ENCODE data around the gene CAMK4. TPM values are rescaled to one million over a fixed set of nuclear protein-coding genes. Genes with fewer than 3 reads are reported as not detected.

CAMK4 gene
- total RNA-seq, 4 donors from 2014 or later = 3.5 to 38.8 (median 6.2) TPM

DNA sequence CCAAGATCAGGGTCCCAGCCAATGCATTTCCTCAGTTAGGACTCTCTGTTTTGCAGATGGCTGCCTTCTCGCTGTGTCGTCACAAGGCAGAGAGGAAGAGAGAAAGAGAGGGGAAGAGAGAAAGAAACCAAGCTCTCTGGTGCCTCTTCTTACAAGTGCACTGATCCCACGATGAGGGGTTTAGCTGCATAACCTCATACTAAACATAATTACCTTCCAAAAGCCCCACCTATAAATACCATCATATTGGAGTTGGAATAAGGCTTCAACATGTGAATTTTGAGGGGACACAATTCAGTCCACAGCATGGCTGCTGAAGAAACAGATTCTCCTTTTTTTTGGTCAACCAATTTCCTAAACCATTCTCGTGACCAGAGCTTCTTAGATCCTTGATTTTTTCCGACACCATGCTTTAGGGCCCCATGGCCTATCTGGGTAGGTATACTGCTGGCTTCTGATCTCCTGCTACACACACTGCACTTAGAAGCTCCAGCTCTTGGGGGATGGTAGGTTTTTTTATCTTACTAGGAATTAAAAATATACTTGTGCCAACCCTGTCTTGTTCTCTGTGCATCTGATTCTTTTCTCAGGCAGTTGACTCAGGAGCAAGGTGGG, 5.1 kb downstream of the CAMK4 start:
- TF ChIP-seq, protein P1, sequence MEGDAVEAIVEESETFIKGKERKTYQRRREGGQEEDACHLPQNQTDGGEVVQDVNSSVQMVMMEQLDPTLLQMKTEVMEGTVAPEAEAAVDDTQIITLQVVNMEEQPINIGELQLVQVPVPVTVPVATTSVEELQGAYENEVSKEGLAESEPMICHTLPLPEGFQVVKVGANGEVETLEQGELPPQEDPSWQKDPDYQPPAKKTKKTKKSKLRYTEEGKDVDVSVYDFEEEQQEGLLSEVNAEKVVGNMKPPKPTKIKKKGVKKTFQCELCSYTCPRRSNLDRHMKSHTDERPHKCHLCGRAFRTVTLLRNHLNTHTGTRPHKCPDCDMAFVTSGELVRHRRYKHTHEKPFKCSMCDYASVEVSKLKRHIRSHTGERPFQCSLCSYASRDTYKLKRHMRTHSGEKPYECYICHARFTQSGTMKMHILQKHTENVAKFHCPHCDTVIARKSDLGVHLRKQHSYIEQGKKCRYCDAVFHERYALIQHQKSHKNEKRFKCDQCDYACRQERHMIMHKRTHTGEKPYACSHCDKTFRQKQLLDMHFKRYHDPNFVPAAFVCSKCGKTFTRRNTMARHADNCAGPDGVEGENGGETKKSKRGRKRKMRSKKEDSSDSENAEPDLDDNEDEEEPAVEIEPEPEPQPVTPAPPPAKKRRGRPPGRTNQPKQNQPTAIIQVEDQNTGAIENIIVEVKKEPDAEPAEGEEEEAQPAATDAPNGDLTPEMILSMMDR (IDR thresholded peaks at IDR 0.05) = no peak
- no peak for TF ChIP-seq POLR2A (IDR thresholded peaks at IDR 0.05)
- H3K27ac ChIP-seq = peak overlapping the region; percentile 48 to 70 (median 67)

GRCh38 chr5:111229871-111230810, 6.0 kb downstream of the CAMK4 start:
- Histone ChIP-seq H3K4me3 (no peak overlapping the region), H3K27me3 (no peaks in the 10 kb centered on the region), H3K27ac (peak overlapping the region; percentile 48 to 70 (median 67)), H3K36me3 (no peaks in the 10 kb centered on the region), H3K9me3 (no peaks in the 10 kb centered on the region), H3K4me1 (peaks cover 0 to 10% (median 0%) of the 10 kb centered on the region in 4 donors)
- no peak for TF ChIP-seq POLR2A (IDR thresholded peaks at IDR 0.05)
- TF ChIP-seq, protein P1 (IDR thresholded peaks at IDR 0.05) = no peak
- DNase-seq = no peak

More for the DNA sequence above, 5.1 kb downstream of the CAMK4 start:
- no peaks in the 10 kb centered on the region for H3K36me3 ChIP-seq
- peak in 2 of 3 donors; percentile 27 to 53 for DNase-seq
- peaks cover 0 to 10% (median 3%) of the 10 kb centered on the region in 4 donors for H3K4me1 ChIP-seq
- peak overlapping the region in 1 of 4 donors; percentile 2 for H3K4me3 ChIP-seq
- no peaks in the 10 kb centered on the region for H3K27me3 ChIP-seq
- H3K9me3 ChIP-seq = no peaks in the 10 kb centered on the region

DNA sequence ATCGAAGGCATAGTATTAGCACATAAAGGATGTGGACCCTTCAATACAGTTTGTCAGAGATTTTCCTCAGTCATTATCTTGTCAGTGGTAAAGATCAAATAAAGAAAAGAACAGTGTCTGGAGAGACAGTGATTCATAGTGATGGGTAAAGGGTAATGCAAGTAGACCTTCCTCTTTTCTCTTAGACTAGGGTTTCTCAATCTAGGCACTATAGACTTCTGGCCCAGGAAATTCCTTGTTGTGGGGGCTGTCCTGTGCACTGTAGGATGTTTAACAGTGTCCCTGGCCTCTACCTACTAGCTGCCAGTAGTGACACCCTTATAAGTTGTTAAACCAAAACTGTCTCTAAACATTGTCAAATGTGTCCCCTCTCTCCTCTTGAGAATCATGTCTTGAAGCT, 6.9 kb downstream of the CAMK4 start:
- Histone ChIP-seq H3K27me3 (no peaks in the 10 kb centered on the region), H3K27ac (peak overlapping the region; percentile 2 to 43 (median 26)), H3K4me1 (peaks cover 0 to 10% (median 0%) of the 10 kb centered on the region in 4 donors), H3K9me3 (no peaks in the 10 kb centered on the region), H3K4me3 (no peak overlapping the region), H3K36me3 (no peaks in the 10 kb centered on the region)
- TF ChIP-seq, protein P1 (IDR thresholded peaks at IDR 0.05) = no peak
- no peak for TF ChIP-seq POLR2A (IDR thresholded peaks at IDR 0.05)
- DNase-seq = no peak

DNA sequence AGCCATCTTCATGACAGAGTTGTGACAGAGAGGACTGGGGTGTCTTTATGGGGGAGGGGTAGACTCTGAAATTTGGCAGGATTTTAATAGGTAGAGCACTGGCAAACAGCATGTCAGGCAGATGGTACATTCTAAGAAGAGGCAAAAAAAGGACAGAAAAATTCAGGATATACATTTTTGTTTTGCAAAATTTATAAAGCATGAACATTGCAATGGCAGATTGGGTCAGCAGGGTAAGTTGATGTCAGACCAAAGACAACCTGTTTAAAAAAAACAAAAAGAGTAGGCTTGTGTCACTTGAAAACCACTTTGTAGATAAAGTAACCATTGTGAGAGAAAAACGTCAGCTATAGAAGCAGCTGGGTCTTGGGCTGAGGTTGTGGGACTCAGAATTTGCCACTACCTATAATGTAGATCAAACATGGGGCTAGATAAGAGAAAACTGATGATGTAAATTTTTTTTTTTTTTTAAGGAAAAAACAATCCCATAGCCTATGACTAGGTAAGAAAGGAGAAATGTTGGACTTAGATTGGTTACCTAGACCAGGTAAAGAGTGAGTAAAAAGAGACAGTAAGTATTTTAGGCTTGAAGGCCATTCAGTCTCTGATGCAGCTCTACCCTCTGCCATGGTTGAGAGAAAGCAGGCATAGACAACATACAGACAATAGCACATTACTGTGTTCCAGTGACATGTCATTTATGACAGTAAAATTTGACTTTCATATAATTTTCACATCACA, 8.3 kb downstream of the CAMK4 start:
- Histone ChIP-seq H3K4me1 (peaks cover 0 to 10% (median 0%) of the 10 kb centered on the region in 4 donors), H3K4me3 (no peak overlapping the region), H3K9me3 (no peaks in the 10 kb centered on the region), H3K27me3 (no peaks in the 10 kb centered on the region), H3K27ac (peak overlapping the region in 3 of 4 donors; percentile 3 to 40 (median 20)), H3K36me3 (no peaks in the 10 kb centered on the region)
- peak in 1 of 3 donors; percentile 48 for DNase-seq
- TF ChIP-seq POLR2A (IDR thresholded peaks at IDR 0.05) = no peak
- TF ChIP-seq, protein P1 (IDR thresholded peaks at IDR 0.05) = no peak

DNA sequence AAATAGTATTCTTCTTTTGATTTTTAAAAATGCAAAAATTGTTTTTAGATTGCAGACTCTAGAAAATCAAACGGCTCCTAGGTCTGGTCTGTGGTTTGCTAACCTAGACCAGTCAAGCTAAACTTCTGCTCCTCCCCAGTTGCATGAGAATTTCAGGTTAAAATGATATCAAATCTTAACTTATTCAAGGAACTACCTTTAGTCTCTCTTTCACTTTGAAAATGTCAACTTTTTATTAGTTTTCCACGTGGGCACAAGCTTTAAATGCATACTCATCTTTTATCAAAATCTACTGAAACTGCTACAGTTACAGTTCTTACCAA, 8.8 kb downstream of the CAMK4 start:
- Histone ChIP-seq H3K4me3 (no peak overlapping the region), H3K9me3 (no peaks in the 10 kb centered on the region), H3K27ac (peak overlapping the region in 1 of 4 donors; percentile 20), H3K27me3 (no peaks in the 10 kb centered on the region), H3K4me1 (peaks cover 0 to 10% (median 0%) of the 10 kb centered on the region in 4 donors), H3K36me3 (no peaks in the 10 kb centered on the region)
- no peak for TF ChIP-seq POLR2A (IDR thresholded peaks at IDR 0.05)
- TF ChIP-seq, protein P1 (IDR thresholded peaks at IDR 0.05) = no peak
- DNase-seq = no peak
